GM04503 (cell line): ENCODE measurements around the gene ESR1.
"Not testable (repeated sequence)": the region's sequence is repeated elsewhere in the genome, so short reads cannot be mapped to it uniquely, and the experiment has no call there.

Source experiments
- DNase-seq: peaks from one replicate; pipeline ENCODE4 v3.0.0-alpha.2; 2012; ENCODE audit warnings: low read depth

The ESR1 gene

GRCh38 chr6:151988199-151988598 is 180.7 kb downstream of the ESR1 start:
- DNase-seq = not testable (repeated sequence)

DNA sequence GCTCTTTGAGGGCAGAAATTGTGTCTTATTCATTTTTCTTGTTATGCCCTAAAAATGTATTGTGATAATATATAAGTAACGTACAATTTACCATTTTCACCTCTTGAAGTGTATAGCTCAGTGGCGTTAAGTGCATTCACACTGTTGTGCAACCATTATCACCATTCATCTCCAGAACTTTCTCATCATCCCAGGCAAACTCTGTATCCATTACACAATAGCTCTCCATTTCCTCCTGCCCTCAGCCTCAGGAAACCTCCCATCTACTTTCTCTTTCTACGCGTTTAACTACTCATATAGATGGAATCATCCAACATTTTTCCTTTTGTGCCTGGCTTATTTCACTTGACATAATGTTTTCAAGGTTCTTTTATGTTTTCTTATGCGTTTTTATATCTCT is 184.6 kb downstream of the ESR1 start:
- no peak for DNase-seq

DNA sequence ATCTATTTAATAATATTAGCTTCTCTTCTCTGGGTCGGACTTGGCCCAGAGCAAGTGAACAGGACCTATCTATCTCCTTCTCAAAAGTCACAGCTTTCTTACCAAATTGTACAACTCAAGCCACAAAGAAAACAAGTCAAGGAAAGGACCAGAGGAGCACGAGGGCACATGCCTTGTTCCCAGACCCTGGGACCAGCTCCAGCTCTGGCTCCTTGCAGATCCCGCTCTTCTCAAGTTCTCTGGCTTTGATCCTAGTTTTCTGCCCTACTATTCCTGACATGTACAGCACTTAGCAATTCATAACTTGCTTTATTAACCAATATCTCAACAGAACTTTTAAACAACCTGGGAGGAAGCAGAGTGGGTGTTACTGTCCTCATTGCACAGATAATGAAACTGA is 185.9 kb downstream of the ESR1 start:
- no peak for DNase-seq

GRCh38 chr6:151998784-151999183 is 191.3 kb downstream of the ESR1 start:
- no peak for DNase-seq

- DNase-seq = no peak
Observed at GRCh38 chr6:151999194-151999593, 191.7 kb downstream of the ESR1 start.

- DNase-seq = no peak
Observed at GRCh38 chr6:152001408-152001807, 193.9 kb downstream of the ESR1 start.

- DNase-seq = no peak
Observed at GRCh38 chr6:152002306-152002705, 194.8 kb downstream of the ESR1 start.

DNA sequence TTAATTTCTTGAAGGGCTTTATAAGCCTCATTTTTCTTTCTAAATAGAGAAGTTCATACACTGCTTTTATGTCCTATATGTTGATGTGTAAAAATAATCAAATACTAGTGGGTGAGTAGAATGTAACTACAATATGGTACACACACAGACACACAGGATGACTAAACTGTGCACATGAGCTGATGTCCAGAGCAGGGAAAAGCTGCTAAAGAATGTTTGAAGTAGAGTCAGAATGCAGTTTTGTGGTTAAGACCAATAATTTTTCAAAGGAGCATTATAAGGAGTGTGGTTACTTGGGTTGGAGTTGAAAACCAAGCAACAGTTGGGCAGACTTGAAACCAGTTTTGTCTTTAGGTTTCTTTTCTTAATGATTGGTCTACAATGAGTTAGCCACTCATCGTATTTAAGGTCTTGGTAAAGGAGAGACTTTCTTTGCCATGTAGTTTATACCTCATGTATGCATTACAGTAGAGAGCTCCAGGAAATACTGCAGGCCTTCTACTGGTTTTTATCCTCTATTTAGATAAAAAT is 196.6 kb downstream of the ESR1 start:
- no peak for DNase-seq

DNA sequence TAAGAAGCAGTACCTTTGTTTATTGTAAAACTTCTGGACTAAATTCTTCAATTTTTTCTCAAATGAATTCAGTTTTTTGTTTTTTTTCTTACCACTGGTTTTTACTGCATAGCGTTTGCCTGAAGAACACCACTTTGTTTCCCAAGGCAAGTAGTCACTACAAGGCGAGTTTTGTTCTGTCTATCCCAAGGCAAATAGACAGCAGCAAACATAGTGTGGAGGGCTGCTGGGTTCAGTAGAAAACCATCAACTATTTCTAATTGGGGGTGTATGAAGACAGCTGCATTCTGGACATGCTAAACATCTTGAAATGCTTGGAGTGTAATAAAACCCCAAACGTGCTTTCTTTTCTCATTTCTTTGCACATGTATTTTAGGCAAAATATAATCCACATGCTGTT is 197.4 kb downstream of the ESR1 start:
- DNase-seq = no peak

GRCh38 chr6:152008779-152009178 is 201.3 kb downstream of the ESR1 start:
- DNase-seq = no peak

DNA sequence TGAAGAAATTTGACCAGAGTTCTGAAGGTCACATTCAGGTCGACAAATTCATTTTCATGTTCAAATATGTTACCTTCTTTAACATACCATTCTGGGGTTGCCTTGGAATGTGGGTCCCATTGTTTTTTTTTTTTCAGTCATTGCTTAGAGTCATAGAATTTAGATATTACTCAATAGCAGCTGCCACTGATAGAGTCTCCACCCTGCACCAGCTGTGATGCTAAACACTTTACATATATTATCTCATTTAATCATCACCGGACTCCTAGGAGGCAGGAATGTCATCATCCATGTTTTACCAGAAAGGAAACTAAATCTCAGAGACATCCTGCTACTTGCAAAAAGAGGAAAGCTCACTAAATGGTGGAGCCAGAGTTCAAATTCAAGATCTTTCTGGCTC is 204.7 kb downstream of the ESR1 start:
- no peak for DNase-seq

- no peak for DNase-seq
Observed at GRCh38 chr6:152018876-152019275, 211.4 kb downstream of the ESR1 start.

GRCh38 chr6:152022303-152022702 is 214.8 kb downstream of the ESR1 start:
- DNase-seq = no peak

DNA sequence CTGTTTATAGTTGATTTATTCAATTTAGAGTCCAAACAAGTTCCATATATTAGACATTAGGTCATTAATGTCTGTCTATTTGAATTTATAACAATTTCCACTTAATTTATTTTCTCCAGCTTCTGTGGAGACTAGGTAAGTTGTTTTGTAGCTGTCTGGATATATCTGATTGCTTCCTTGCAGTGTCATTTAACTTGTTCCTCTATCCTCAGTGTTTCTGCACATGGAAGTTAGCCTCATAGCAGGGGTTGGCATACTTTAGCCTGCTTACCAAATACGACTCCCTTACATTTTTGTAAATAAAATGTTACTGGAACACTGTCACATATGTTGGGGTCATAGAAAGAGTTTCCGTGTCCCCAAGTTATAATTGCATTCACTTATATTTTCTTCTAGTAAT is 216.1 kb downstream of the ESR1 start:
- no peak for DNase-seq

DNA sequence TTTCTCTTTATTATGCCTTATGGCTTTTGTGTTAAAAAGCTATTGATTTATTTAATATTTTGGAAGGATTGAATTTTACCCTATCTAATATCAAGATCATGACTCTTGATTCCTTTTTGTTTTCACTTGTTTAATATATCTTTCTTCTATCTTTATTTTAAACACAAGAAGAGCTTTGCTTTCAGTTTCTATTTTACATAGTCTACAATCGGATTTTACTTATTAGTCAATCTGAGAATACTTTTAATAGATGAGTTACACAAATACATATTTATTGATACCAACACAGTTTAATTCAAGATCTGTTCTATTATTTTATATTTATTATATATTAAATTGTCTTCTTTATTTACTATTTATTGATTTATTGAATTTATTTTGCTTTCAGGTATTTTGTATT is 218.8 kb downstream of the ESR1 start:
- no peak for DNase-seq

- not testable (repeated sequence) for DNase-seq
Observed at GRCh38 chr6:152026744-152027143, 219.3 kb downstream of the ESR1 start.

GRCh38 chr6:152033765-152034164 is 226.3 kb downstream of the ESR1 start:
- DNase-seq = not testable (repeated sequence)

- DNase-seq = no peak
Observed at GRCh38 chr6:152034631-152035030, 227.1 kb downstream of the ESR1 start.

DNA sequence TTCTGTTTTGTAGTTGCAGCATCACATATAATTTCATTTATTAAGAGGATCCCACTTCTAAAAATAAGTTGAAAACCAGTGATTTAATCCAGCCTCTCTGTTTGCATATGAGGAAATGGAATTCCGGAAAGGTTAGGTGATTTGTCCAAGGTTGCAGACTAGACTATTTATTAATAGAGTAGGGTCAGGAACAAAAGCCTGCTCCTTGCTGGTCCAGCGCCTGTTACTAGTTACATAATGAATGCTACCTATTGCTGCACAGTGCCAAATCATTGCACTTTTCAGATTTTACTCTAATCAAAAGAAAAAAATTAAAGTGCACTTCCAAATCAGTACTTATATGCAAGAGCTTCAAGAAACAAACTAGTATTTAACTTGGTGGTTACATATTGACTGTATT is 238.6 kb downstream of the ESR1 start:
- DNase-seq = no peak

DNA sequence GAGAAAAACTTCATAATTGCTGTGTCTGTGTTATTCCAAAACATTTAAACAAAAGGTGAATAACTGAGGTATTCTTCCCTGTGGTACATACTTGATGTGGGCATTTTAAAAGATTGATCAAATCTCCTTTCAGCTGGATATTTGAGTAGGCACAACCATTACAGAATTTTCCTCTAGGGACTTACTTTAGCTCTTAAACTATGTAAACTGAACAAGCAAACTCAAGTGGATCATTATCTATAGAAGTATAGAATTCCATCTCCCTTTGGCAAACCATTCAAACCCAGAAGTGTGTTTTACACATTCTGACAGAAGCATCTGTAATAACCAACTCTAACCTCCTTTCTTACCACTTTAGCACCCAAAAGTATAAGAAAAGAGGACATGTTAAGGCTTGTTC is 241.4 kb downstream of the ESR1 start:
- DNase-seq = no peak

- no peak for DNase-seq
Observed at GRCh38 chr6:152049502-152049901, 242.0 kb downstream of the ESR1 start.

GRCh38 chr6:152050451-152051195 is 243.1 kb downstream of the ESR1 start:
- DNase-seq = no peak

DNA sequence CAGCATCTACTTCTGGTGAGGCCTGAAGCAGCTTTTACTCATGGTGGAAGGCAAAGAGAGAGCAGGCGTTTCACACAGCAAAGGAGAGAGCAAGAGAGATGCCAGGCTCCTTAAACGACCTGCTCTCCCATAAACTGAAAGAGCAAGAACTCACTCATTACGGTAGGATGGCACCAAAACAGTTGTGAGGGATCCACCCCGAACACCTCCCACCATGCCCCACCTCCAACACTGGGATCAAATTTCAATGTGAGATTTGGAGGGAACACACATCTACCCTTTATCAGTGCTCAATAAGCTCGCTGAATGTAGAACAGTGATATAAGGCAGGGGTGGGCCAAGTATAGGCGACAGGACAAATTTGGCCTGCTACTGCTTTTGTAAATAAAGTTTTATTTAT is 244.6 kb downstream of the ESR1 start:
- DNase-seq = no peak

- no peak for DNase-seq
Observed at GRCh38 chr6:152053332-152053731, 245.8 kb downstream of the ESR1 start.
